Kidney epithelial cell (primary cell): Measurements from ENCODE around the gene TSC22D3. TPM values are rescaled to one million over a fixed set of nuclear protein-coding genes. Genes with fewer than 3 reads are reported as not detected.

Experiments used
- DNase-seq: peaks from one replicate; pipeline ENCODE4 v3.0.0-alpha.2; 2010; ENCODE audit warnings: low read depth
- H3K27me3 ChIP-seq: 2 replicates; pipeline ENCODE4 v1.6.0; 2011; ENCODE audit warnings: low read length; ENCODE audit not compliant: control insufficient read depth, insufficient read depth
- H3K36me3 ChIP-seq: 2 replicates; pipeline ENCODE4 v1.5.1; 2011; ENCODE audit warnings: low read length; ENCODE audit not compliant: control insufficient read depth, insufficient read depth
- H3K4me3 ChIP-seq: 2 replicates; pipeline ENCODE4 v1.5.1; 2011; ENCODE audit warnings: low read depth, mild to moderate bottlenecking, control low read depth, low read length
- total RNA-seq: library from RNA; depleted of rRNA; stranded (reverse); fragments of >200 nt; gene quantifications from 2 replicates; pipeline ENCODE4 v1.2.3, GENCODE V29; 2015
- TF ChIP-seq, protein P1 (sequence below): IDR thresholded peaks from 2 replicates; pipeline ENCODE4 v1.5.1; 2011; ENCODE audit warnings: mild to moderate bottlenecking, moderate library complexity, low read length, control low read depth, inconsistent platforms; ENCODE audit not compliant: insufficient read depth, poor library complexity, severe bottlenecking

Gene TSC22D3
- total RNA-seq, 1 donor from 2014 or later, result 69.0 TPM

DNA sequence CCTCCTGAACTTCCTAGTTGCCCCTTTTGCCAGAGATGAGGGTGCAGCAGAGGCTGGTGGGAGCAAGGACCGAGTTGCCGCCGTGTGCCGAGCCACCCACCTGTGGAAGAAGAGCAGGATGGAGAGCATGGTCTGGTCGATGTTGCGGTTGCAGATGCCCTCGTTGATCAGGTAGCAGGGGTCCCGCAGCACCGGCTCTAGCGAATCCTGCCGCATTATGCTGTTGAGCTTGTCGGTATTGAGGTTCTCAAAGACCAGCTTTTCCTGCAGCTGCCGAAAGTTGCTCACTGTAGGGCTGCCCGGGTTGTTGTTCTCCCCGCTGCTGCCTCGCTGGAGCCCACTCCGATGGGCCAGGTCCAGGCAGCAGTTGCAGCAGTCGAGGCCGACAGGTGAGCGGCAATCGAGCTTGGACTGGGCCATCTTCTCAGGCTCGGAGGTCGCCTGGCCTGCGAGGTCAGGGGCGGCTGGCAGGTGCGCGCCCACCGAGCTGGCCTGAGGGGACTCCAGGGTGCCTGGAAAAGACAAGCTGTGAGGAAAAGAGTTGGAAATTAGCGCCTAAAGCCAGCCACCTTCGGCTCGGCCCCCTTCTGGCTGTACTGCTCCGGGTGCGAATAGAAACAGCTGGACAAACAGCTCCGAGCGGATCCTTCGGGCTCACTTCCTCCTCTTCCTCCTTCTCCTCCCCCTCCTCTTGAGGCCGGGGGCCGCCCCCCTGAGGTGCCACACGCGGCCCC lies 420 bp downstream of the TSC22D3 start:
- no peaks in the 10 kb centered on the region for H3K36me3 ChIP-seq
- H3K27me3 ChIP-seq, result no peaks in the 10 kb centered on the region
- TF ChIP-seq, protein P1, sequence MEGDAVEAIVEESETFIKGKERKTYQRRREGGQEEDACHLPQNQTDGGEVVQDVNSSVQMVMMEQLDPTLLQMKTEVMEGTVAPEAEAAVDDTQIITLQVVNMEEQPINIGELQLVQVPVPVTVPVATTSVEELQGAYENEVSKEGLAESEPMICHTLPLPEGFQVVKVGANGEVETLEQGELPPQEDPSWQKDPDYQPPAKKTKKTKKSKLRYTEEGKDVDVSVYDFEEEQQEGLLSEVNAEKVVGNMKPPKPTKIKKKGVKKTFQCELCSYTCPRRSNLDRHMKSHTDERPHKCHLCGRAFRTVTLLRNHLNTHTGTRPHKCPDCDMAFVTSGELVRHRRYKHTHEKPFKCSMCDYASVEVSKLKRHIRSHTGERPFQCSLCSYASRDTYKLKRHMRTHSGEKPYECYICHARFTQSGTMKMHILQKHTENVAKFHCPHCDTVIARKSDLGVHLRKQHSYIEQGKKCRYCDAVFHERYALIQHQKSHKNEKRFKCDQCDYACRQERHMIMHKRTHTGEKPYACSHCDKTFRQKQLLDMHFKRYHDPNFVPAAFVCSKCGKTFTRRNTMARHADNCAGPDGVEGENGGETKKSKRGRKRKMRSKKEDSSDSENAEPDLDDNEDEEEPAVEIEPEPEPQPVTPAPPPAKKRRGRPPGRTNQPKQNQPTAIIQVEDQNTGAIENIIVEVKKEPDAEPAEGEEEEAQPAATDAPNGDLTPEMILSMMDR, result peak; percentile 2
- no peak for DNase-seq
- peak overlapping the region; percentile 40 for H3K4me3 ChIP-seq

DNA sequence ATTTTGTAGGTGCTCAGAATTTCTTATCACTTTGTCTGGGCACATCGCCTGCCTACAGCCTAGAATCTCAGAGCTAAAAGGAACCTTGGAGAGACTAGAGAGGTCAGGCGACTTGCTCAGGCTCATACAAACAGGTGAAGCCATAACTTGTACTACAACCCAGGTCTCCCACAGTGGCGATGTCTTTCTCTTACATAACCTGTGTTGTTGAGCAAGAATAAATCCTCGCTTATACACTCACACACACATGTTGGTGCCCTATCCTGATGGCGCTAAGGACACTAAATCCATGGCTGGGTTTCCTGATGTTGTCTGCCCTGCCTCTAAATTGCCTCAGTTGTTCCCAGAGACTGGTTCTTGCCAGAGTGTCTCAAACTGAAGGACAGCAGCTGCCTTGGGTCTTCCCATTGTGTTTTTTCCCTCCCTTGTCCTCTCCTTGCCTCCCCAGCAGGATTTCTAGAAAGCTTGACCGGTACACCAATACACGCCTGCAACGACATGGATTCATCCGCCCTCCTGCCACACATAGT lies 1.6 kb downstream of the TSC22D3 start:
- no peak overlapping the region for H3K4me3 ChIP-seq
- TF ChIP-seq, protein P1, result no peak
- H3K27me3 ChIP-seq, result no peaks in the 10 kb centered on the region
- no peaks in the 10 kb centered on the region for H3K36me3 ChIP-seq
- DNase-seq, result no peak

DNA sequence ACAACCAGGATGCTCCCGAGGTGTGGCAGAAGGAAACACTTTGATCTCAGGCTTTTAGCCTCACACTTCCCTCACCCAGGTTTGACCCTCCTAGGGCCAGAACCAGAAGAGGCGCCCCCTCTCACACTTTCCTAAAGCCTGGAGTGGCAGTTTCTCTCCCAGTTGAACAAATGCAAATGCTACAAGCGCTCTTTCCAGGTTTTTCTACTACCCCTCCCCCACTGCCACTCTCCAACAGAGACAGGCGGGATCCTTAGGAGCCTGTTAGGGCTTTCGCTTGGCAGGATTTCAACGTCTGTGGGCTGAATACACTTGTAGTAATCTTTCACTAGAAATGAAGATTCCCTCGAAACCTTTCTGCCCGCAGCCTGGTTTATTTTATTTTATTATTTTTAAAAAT lies 2.4 kb downstream of the TSC22D3 start:
- TF ChIP-seq, protein P1, result no peak
- no peaks in the 10 kb centered on the region for H3K27me3 ChIP-seq
- no peak for DNase-seq
- H3K4me3 ChIP-seq, result no peak overlapping the region
- H3K36me3 ChIP-seq, result no peaks in the 10 kb centered on the region

DNA sequence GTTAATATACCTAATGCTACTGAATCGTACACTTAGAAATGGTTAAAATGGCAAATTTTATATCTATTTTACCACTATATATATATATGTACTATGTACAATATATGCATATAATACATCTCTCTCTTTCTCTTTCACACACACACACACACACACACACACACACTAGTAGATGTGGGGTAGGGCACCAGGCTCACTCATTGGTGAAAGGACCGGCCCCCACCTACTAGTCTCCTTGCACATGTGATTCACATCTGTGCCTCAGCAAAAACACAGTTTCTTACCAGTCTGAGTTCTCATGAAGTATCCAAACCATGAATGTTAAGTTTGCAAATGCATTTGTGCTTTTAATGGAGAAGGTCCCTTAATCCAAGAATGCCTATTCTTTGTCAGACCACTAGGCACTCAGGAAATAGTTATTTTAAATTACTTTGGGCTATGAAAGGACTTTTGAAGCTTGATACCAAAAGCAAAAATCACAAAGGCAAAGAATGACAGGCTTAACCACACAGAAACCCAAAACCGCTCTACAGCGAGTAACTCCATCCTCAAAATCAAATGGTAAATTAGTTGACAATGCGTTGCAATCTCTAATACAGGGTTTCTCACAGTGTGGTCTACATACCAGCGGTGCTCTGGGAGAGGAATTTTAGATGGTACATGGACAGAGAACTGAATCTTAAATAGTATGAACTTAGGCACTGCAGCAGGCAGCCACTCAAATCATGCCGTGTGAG lies 5.8 kb downstream of the TSC22D3 start:
- no peak overlapping the region for H3K4me3 ChIP-seq
- no peaks in the 10 kb centered on the region for H3K27me3 ChIP-seq
- H3K36me3 ChIP-seq, result no peaks in the 10 kb centered on the region
- TF ChIP-seq, protein P1, result no peak
- no peak for DNase-seq

DNA sequence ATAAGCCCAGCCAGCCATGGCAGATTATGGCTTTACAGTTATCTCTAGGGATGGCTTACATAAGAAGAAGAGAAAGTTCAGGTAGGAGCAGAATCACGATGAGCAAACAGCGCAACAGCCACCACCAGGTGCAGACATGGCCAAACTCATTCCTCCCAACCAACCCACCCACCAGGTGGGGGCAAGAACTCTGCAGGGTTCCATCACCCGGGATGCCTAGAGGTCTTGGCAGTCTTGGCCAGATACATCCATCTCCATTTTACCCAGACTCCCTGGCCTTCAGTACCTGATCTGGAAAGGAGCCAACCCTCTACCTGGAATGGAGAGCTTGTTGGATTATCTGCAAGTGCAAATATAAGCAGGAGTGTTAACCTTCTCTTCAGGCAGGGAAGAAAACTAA lies 7.5 kb downstream of the TSC22D3 start:
- TF ChIP-seq, protein P1, result no peak
- Histone ChIP-seq H3K4me3 (no peak overlapping the region), H3K36me3 (no peaks in the 10 kb centered on the region), H3K27me3 (no peaks in the 10 kb centered on the region)
- DNase-seq, result no peak
